Stimulated activated CD4-positive, alpha-beta T cell treated with anti-CD3 and anti-CD28 coated beads, Interleukin-2, amount 100 ng/mL, for 4 hours (primary cell): ENCODE measurements around the gene TLE6.
"Not testable (repeated sequence)": the region's sequence is repeated elsewhere in the genome, so short reads cannot be mapped to it uniquely, and the experiment has no call there.

ENCODE experiments used
- DNase-seq: peaks from one replicate; pipeline ENCODE4 v3.0.0-alpha.2; 2020; ENCODE audit warnings: low read depth

TLE6 gene

GRCh38 chr19:2974342-2975041, 2.9 kb upstream of the TLE6 start:
- no peak for DNase-seq

DNA sequence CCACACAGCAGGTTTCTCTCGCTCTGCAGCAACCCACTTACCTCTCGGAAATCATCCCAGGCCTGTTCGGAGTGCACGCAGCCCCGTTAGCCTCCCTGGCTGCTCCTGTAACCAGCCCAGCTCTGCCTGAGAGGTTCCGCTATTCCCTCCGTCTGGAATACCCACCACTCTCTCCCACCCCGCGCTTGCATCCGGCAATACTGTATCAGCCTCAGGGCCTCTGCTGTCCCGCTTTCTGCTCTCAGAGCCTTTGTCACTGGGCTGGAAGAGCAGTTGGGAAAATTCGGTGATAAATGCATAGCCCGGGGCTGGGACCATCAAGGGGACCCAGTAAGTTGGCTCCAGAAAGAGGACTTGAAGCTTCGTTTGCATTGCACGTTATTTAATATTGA, 759 bp upstream of the TLE6 start:
- no peak for DNase-seq

GRCh38 chr19:2977746-2978138, 378 bp downstream of the TLE6 start:
- DNase-seq = no peak

DNA sequence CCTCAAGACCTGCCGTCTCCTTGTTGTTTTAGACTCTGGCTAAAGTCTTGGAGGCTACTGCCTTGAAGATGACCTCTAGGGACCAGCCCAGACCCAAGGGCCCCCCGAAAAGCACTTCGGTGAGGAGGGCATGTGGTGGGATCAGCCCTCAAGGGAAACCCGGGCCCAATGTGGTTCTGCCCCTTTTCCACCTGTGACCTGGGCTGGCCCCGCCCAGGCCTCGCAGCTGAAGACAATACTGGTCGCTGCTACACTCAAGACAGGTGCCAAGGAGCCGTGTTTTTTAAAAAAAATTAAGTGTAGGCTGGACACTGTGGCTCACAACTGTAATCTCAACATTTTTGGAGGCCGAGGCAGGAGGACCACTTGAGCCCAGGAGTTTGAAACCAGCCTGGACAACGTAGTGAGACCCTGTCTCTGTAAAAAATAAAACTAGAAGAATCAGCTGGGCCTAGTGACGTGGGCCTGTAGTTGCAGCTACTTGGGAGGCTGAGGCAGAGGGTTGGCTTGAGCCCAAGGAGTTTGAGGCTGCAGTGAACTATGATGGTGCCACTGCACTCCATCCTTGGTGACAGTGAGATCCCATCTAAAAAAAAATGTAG, 903 bp downstream of the TLE6 start:
- no peak for DNase-seq

DNA sequence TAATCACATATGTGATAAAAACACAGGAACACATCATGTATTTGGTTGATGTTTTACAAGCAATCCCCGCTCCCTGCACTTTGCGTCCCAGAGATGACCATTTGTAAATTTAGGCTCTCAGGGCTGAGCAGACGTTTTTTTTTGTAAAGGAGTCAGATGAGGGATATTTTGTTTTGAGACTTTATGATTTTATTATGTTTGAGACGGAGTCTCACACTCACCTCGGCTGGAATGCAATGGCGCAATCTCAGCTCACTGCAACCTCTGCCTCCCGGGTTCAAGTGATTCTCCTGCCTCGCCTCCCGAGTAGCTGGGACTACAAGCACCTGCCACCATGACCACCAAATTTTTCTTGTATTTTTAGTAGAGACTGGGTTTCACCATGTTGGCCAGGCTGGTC, 1.4 kb downstream of the TLE6 start:
- no peak for DNase-seq

DNA sequence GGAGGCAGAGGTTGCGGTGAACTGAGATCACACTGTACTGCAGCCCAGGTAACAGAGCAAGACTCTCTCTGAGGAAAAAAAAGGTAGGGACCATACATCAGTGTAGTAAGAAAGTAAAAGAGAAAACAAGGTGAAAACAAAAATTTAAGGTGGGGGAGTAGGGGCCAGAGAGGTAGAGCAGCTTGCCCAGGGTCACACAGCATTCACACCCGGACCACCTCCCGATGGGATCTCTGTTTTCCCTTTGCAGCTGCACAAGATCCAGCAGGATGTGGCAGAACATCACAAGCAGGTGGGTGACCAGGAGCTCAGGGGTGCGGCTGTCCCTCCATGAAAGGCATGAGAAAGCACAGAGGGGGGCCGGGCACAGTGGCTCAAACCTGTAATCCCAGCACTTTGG, 4.5 kb downstream of the TLE6 start:
- DNase-seq = no peak

GRCh38 chr19:2982561-2982960, 5.2 kb downstream of the TLE6 start:
- no peak for DNase-seq

GRCh38 chr19:2982983-2983350, 5.6 kb downstream of the TLE6 start:
- no peak for DNase-seq

DNA sequence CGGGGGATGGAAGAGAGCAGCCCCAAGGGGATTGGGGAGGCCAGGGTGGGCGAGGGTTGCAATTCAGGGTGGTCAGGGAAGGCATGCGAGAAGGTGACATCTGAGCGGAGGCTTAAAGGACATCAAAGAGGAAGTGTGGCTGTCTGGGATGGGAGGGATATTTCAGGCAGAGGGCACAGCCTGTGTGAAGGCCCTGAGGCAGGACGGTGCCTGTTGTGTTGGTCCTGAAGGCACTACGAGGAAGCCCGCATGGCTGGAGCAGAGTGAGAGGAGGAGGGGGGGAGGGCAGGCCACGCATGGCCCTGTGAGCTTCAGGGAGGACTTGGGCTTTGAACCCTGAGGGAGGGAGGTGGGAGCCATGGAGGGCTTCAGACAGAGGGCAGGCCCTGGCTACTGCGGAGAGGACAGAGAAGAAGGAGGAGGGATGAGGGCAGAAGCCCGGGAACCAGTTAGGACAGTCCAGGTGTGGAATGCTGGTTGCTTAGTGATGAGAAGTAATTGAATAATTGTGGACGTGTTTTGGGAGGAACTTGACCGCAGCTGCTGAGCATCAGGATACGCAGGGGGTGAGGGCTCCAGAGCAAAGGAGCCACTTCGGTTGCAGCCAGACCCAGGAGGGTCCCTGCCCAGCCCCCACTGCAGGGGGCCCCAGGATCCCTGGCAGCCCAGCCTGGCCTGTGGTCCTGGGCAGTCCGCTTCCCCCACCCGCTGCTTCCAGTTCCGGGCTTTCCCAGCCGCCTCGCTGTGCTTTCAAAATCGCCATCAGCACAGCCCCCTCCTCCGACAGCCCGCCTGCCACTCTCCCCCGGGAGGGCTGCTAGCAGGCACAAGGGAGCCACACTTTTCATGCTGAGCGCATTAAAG, 6.2 kb downstream of the TLE6 start:
- DNase-seq = no peak

DNA sequence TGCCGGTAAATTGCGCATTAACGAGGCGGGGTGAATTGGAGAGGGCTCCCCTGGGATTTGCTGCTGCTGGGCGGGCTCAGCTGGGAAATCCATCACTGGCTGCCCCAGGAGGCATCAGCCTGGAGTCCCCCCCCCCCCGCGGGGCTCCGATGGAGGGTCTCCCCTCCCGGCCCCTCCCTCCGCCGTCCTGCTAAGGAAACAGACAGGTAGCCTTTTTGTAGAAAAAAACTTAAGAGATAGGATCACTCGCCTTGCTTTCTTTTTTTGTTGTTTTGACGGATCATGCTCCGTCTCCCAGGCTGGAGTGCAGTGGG, 6.8 kb downstream of the TLE6 start:
- no peak for DNase-seq

- DNase-seq = no peak
Measured at GRCh38 chr19:2986951-2987524, 9.7 kb downstream of the TLE6 start.

- DNase-seq = no peak
Measured at GRCh38 chr19:2987797-2988196, 10.4 kb downstream of the TLE6 start.

DNA sequence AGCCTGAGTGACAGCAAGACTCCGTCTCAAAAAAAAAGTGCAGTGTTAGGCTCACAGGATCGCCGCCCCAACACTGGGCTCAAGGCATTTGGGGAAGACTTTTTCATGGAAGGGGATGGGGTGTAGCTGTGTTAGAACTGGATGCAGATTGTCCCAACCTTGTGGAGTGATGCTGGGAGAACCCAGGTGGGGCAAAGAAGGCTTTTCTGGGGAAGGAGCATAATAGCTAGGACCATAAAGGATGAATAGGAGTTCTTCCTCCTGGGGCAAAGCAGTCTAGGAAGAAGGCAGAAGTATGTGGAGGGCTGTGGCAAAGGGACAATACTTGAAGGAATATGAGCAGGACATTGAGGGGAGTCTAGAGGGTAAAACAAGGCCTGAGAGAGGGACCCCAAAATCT, 11.2 kb downstream of the TLE6 start:
- no peak for DNase-seq

DNA sequence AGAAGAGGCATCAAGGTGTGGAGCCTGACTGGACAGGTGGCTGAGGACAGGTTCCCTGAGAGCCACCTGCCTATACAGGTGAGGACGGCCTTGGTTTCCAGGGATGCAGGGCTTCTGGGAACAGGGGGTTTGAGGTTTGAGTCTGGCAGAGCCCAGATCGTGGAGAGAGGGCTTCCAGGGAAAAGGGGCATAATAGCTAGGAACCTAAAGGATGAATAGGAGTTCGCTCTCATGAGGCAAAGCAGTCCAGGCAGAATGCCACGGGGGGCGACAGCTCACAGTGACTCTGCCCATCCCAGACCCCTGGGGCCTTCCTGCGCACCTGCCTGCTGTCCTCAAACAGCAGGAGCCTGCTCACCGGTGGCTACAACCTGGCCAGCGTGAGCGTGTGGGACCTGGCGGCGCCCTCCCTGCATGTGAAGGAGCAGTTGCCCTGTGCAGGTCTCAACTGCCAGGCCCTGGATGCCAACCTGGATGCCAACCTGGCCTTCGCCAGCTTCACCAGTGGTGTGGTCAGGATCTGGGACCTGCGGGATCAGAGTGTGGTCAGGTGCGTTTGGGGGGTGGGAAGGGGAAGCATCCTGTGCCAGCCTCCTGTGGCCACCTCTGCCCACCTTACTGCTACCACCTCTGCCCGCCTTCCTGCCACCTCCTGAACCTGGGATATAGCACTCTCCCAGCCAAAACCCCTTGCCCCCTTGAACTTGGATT, 12.0 kb downstream of the TLE6 start:
- DNase-seq = no peak

GRCh38 chr19:2992333-2992732, 15.0 kb downstream of the TLE6 start:
- DNase-seq = not testable (repeated sequence)

- DNase-seq = no peak
Measured at GRCh38 chr19:2992958-2993357, 15.6 kb downstream of the TLE6 start.

- no peak for DNase-seq
Measured at GRCh38 chr19:2993579-2993978, 16.2 kb downstream of the TLE6 start.

DNA sequence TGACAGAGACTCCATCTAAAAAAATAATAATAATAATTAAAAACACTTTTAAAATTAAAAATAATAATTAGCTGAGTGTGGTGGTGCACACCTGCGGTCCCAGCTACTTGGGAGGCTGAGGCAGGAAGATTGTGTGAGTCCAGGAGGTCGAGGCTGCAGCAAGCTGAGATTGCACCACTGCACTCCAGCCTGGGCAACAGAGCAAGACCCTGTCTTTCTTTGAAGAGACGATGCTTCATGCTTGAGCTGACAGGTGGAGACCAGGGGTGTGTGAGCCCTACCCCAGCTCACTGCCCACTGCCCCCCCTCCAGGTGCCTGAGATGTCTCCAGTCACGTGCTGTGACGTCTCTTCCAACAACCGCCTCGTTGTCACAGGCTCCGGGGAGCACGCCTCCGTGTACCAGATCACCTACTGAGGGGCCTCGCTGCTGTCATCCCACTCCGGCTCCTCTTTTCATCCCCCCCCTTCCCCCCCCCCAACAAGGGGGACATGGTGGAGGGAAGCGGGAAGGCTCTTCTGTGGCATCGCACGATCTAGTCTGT, 17.3 kb downstream of the TLE6 start:
- no peak for DNase-seq

DNA sequence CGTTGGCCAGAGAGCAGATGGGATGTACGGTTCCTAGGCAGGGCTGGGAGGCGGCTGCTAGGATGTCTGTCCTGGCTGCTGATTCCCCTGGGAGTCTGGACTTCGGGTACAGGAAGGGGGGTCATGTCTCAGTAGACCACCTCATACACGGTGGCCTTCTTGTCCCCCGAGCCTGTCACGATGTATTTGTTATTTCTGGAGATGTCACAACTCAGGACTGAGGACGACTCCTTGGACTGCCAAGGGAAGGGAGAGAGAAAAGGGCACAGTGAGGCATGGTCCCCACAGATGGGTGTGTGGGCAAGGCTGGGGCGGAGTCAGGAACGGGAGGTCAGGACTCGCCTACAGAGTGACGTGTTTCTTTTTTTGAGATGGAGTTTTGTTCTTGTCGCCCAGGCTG, 20.4 kb downstream of the TLE6 start:
- no peak for DNase-seq

DNA sequence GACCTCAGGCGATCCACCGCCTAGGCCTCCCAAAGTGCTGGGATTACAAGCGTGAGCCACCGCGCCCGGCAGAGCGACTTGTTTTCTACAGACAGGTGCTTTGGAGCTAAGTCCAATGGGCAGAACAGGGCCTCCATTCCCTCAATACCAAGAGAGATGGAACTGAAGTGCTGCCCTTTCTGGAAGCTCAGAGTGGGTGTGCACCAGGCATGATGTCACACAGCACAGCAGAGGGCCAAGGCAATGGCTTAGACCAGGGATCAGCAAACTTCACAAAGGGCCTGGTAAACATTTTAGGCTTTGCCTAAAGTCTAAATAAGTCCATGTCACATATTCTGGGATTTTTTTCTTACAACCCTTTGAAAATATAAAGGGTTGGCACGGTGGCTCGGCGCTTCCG, 21.3 kb downstream of the TLE6 start:
- no peak for DNase-seq

DNA sequence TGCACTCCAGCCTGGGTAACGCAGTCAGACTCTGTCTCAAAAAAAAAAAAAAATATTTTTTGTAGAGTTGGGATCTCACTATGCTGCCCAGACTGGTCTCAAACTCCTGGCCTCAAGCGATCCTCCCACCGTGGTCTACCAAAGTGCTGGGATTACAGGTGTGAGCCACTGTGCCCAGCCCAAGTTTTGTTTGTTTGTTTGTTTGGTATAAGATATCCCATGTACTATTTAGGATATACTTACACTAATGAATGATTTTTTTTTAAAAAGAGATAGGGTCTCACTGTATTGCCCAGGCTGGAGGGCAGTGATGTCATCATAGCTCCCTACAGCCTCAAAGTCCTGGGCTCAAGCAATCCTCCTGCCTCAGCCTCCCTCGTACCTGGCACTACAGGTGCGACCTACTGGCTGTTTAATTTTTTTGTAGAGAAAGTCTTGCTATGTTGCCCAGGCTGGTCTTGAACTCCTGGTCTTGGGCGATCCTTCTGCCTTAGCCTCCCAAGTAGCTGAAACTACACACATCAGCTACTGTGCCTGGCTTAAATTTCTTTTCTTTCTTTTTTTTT, 24.0 kb downstream of the TLE6 start:
- no peak for DNase-seq

DNA sequence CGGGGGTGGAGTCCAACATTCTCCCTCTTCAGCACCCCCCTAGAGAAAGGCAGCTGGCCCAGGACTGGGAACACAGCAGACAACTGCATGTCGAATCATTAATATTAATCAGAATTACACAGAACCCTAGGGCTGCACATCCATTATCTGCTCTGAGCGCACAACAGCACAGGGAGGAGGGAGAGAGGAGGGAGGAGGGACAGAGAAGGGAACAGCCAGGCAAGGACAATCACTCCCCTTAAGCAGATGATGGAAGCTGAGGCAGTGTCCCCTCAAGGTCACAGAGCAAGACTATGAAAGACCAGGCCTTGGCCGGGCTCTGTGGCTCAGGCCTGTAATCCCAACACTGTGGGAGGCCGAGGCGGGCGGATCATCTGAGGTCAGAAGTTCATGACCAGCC, 25.7 kb downstream of the TLE6 start:
- DNase-seq = no peak
